KOPT-K1 (cell line): ENCODE results near the gene SEMA3G.

ENCODE experiments used
- H3K27ac ChIP-seq: fragments of 200-600 bp; sonication (generic); 2 replicates; pipeline ENCODE4 v1.5.1; 2016; ENCODE audit warnings: antibody characterized with exemption, mild to moderate bottlenecking, low read depth, low read length; ENCODE audit not compliant: poor library complexity, severe bottlenecking
- H3K36me3 ChIP-seq: fragments of 200-600 bp; sonication (generic); 2 replicates; pipeline ENCODE4 v1.5.1; 2017; ENCODE audit warnings: antibody characterized with exemption, mild to moderate bottlenecking, low read length, moderate library complexity; ENCODE audit not compliant: insufficient read depth
- H3K9me3 ChIP-seq: fragments of 200-600 bp; sonication (generic); 2 replicates; pipeline ENCODE4 v1.5.1; 2017; ENCODE audit warnings: antibody characterized with exemption, low read length, mild to moderate bottlenecking; ENCODE audit not compliant: insufficient read depth, poor library complexity, severe bottlenecking

SEMA3G gene

DNA sequence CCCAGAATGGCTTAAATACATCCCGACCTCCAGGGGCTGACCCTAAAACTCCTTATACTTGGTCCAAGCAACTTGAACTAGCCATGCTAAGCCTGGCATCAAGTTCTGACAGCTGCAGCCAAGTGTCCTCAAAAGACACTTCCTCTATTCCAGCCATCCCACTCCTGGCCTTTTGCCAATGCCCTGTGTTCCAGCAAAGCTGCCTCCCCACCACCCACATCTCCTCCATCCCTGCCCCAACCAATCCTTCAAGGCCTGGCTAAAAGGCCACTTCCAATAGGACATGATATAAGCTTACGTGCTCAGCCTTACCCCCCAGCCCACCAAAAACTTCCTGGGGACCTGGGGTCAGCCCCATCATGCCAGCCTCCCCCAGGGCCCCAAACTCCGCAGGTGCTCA lies 40.9 kb downstream of the SEMA3G start:
- H3K36me3 ChIP-seq, result peaks cover 99% of the 10 kb centered on the region
- H3K9me3 ChIP-seq, result no peaks in the 10 kb centered on the region
- H3K27ac ChIP-seq, result no peak overlapping the region

DNA sequence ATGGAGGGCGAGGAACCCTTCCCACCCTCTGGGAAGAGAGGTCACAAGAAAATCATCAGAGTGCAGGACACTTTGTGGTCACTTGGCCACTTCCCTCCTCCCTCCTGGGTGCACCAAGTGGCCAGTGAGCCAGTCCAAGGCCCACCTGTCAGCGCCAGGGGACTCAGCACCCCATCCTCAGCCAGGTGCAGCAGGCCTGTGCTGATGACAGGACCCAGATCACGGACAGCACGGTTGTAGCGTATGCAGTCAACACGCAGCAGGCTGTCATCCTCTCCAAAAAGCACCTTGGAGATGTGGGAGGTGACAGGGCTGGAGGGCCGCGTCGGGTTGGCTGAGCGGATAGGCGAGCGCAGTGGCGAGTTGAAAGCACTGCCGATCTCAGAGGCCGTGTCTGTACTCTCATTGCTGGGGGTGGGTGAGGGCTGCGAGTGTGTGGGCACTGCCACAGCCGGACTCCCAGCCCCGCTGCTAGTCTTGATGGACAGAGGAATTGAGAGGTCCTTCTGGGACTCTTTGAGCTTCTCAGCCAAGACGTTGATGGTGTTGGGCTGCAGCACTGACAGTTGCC lies 41.5 kb downstream of the SEMA3G start:
- Histone ChIP-seq H3K36me3 (peaks cover 99% of the 10 kb centered on the region), H3K9me3 (no peaks in the 10 kb centered on the region), H3K27ac (no peak overlapping the region)

DNA sequence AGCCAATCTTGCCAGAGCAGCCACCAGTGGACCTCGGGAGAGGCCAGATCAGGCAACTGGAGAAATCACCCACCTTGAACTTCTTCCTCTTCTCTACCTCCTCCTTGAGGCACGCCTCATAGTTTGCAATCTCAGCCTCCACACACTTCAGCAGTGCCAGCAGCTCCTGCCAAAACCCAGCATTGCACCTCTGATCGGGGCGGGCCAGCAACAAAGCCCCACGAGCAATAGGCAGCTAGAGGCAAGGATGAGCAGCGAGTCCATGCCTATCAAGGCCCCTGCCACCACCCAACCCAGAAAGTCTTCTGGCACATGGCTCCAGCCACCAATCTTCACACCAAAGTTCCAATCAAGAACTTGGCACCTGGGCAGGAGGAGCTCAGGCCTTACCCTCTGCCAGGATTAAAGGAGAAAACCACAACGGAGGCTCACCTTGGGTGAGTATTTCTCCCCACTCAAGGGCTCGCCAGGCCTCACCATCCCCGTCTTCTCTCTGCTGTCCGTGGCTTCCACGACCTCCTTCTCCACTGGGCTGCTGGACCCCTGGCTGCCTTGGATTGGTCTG lies 42.1 kb downstream of the SEMA3G start:
- H3K9me3 ChIP-seq, result no peaks in the 10 kb centered on the region
- no peak overlapping the region for H3K27ac ChIP-seq
- peaks cover 93% of the 10 kb centered on the region for H3K36me3 ChIP-seq

DNA sequence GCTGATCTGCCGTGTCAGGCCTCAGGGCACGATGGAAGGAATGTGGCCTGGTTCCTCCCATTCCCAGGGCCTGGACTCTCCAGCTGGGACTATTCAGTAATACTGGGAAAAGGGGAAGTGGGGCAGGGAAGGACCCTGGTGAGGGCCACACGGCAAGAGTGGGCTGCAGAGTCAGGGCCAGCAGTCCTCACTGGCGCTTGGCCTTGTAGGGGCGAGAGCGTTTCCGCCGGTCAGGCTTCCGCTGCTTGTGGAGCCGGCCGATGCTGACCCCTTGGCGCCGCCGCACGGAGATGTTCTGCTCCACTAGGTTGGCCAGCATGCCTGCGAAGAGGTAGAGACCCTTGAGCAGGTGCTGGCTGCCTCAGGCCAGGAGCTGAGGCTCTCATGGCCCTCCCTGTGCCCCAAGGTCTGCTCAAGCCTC lies 42.8 kb downstream of the SEMA3G start:
- peaks cover 87% of the 10 kb centered on the region for H3K36me3 ChIP-seq
- H3K27ac ChIP-seq, result no peak overlapping the region
- no peaks in the 10 kb centered on the region for H3K9me3 ChIP-seq

DNA sequence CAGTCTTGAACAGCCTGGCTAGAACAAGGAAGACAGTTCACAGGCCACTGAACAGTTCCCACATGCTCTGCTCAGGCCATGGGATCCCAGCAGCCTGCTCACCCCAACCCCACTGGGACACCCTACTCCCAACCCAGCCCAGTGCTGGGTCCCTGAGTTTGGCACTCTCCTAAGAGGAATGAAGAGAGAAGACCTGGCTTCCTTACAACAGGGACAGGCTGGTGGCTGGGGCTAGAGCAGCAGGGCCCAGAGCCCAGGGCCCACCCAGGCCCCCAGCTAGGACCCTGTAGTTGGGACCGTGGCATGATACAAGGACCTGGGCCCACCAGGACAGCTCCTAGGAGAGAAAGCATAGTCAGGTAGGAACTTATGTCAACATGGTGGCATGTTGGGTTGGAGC lies 43.4 kb downstream of the SEMA3G start:
- Histone ChIP-seq H3K27ac (no peak overlapping the region), H3K36me3 (peaks cover 81% of the 10 kb centered on the region), H3K9me3 (no peaks in the 10 kb centered on the region)

DNA sequence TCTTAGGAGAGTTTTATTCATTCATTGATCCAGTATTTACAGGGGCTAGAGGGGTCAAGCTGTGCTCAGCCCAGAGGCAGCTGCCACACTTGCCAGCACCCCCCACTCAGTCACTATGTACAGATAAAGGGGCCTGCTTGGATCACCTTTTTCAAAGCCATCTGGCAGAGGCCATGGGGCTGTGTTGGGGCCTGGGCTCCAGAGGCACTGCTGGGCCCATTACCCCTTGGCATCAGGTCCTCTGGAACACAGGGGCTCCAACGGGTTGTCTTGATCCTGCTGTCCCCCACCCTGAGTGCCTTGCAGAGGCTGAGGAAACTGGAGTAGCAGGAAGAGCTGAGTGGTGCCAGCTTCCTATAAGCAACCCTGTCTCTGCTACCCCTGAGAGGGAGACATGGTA lies 43.9 kb downstream of the SEMA3G start:
- Histone ChIP-seq H3K27ac (no peak overlapping the region), H3K9me3 (no peaks in the 10 kb centered on the region), H3K36me3 (peaks cover 76% of the 10 kb centered on the region)

DNA sequence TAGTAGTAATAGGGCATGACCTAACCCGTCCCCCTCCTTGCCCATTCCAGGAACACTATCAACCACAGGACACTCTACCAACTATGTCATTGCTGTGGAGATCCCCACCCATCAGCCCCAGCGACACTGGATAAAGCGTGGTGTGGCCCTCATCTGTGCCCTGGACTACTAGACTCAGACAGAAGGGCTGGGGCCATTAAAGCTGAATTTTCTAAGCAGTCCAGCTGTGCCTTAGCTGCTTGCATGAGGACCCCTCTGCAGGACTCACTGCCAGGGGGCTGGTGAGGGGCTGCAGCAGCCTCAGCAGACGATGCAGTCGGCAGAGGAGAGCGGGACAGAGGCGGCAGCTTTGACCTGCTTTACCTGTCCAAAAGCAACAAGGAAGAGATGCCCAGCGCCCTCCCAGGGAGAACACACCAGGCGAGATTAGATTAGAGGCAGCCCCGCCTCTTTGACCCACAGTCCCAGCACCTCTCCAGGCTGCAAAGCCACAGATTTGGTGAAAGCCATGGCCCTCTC lies 44.6 kb downstream of the SEMA3G start:
- no peaks in the 10 kb centered on the region for H3K9me3 ChIP-seq
- peaks cover 69% of the 10 kb centered on the region for H3K36me3 ChIP-seq
- H3K27ac ChIP-seq, result no peak overlapping the region

DNA sequence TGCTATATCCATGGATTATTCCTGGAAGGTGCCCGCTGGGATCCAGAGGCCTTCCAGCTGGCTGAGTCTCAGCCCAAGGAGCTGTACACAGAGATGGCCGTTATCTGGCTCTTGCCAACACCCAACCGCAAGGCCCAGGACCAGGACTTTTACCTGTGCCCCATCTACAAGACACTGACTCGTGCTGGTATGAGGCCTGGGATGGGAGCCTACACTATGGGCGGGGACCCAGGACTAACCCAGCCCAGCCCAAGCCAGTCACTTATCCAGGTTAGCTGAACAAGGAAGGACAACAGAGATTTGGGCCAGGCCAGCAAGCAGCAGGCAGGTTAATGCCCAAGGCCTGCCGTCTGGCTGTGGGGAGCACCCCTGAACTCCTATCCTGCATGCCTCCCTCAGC lies 45.3 kb downstream of the SEMA3G start:
- no peak overlapping the region for H3K27ac ChIP-seq
- H3K9me3 ChIP-seq, result no peaks in the 10 kb centered on the region
- H3K36me3 ChIP-seq, result peaks cover 62% of the 10 kb centered on the region

DNA sequence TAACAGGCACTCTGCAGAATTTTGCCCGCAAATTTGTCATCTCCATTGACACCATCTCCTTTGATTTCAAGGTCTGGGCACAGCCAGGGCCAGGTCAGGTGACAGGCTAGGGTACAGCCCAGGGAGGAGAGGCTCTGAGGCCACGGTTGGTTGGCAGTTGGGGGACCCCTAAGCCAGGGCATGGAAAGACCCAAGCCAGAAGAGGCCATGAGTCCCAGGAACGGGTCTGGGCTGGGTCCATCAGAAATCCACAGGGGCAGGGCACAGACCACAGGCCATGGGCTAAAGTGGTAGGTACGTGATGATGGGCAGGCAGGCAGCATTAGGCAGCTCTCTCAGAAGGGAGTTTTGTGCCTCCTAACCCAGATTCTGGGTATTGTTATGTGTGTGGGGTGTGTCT lies 45.8 kb downstream of the SEMA3G start:
- H3K27ac ChIP-seq, result no peak overlapping the region
- H3K36me3 ChIP-seq, result peaks cover 57% of the 10 kb centered on the region
- no peaks in the 10 kb centered on the region for H3K9me3 ChIP-seq

DNA sequence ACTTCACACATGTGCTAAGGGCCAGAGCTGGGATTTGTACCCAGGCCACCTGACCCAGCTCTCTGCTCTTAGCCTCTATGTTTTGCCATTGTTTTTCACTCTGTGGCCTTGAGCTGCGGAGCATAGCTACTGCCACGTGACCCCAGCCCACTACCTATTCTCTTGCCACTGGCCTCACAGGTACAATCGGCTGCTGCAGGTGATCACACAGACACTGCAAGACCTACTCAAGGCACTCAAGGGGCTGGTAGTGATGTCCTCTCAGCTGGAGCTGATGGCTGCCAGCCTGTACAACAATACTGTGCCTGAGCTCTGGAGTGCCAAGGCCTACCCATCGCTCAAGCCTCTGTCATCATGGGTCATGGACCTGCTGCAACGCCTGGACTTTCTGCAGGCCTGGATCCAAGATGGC lies 46.2 kb downstream of the SEMA3G start:
- no peaks in the 10 kb centered on the region for H3K9me3 ChIP-seq
- peaks cover 52% of the 10 kb centered on the region for H3K36me3 ChIP-seq
- H3K27ac ChIP-seq, result no peak overlapping the region

DNA sequence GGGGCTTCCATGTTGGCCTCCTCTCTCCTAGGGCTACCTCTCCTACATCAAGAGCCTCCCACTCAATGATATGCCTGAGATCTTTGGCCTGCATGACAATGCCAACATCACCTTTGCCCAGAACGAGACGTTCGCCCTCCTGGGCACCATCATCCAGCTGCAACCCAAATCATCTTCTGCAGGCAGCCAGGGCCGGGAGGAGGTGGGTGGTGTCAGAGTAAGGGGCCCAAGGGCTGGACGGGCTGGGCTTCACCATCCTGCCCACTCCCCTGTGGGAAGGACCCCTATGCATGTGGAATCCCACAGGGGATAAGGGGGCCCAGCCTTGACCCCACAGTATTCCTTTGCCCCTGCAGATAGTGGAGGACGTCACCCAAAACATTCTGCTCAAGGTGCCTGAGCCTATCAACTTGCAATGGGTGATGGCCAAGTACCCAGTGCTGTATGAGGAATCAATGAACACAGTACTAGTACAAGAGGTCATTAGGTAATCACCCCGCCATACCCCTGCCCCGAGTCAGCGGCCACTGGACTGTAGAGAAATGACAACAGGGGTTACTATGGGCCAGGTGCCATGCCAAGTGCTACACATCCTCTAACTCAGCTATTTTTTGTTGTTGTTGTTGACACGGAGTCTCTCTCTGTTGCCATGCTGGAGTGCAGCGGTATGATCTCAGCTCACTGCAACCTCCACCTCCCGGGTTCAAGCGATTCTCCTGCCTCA lies 47.1 kb downstream of the SEMA3G start:
- Histone ChIP-seq H3K27ac (no peak overlapping the region), H3K36me3 (peaks cover 46% of the 10 kb centered on the region)

DNA sequence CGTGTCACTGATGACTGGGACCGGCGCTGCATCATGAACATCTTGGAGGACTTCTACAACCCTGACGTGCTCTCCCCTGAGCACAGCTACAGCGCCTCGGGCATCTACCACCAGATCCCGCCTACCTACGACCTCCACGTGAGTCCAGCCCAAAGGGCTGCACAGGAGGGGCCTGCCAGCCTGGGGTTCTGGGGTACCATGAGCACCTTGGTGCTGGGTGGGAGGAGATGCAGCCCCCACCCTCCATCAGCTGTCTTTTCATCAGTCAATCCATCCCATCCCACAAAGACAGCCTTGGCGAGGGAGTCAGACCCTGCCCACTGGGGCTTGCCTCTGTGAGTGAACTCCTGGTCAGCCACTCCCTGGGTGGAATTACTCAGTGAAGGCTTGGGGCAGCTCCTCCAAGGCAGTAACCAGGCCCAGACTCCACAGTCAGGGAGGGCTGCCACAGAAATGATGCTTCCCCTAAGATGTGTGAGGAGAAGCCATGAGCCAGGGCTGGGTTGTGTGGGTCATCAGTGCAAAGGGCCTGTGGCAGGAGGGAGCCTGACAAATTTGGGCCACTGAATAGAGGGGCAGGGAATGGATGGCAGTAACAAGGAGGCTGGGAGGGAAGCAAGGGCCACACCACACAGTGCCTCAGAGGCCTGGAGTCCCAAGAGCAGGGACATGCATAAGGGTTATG lies 47.9 kb downstream of the SEMA3G start:
- H3K9me3 ChIP-seq, result no peaks in the 10 kb centered on the region
- no peak overlapping the region for H3K27ac ChIP-seq
- peaks cover 40% of the 10 kb centered on the region for H3K36me3 ChIP-seq

More for the DNA sequence above, 47.1 kb downstream of the SEMA3G start:
- H3K9me3 ChIP-seq, result no peaks in the 10 kb centered on the region

DNA sequence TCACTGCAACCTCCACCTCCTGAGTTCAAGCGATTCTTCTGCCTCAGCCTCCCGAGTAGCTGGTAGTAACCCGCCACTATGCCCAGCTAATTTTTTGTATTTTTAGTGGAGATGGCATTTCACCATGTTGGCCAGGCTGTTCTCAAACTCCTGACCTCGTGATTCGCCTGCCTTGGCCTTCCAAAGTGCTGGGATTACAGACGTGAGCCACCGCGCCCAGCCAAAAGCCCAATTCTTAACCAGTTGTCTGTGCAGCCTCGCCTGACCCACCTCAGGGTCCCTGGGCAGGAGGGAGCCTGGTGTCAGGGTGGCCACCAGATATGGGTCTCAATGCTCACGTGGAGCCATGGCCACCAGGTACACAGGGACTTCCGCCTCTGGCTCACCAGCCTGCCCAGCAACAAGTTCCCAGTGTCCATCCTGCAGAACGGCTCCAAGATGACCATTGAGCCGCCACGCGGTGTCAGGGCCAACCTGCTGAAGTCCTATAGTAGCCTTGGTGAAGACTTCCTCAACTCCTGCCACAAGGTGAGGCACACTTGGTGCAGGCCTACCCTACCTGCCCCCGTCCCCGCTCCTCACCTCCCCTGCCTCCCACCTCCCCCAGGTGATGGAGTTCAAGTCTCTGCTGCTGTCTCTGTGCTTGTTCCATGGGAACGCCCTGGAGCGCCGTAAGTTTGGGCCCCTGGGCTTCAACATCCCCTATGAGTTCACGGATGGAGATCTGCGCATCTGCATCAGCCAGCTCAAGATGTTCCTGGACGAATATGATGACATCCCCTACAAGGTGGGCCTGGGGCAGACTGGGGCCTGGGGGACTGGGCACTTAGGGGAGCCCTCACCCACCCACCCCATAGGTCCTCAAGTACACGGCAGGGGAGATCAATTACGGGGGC lies 48.6 kb downstream of the SEMA3G start:
- no peaks in the 10 kb centered on the region for H3K9me3 ChIP-seq
- H3K36me3 ChIP-seq, result peaks cover 32% of the 10 kb centered on the region
- no peak overlapping the region for H3K27ac ChIP-seq

DNA sequence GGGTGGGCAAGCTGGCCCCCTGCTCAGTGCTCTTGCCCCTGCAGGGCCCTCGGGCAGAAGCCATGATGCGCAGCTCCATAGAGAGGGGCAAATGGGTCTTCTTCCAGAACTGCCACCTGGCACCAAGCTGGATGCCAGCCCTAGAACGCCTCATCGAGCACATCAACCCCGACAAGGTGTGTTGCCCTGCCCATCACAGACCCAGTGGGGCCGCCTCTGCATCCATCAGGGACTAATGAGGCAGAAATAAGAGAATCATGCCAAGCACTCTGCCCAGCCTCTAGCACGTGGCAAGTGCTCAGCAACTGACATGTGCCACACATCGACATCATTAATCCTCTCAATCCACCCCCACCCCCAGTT lies 49.4 kb downstream of the SEMA3G start:
- no peaks in the 10 kb centered on the region for H3K9me3 ChIP-seq
- peaks cover 25% of the 10 kb centered on the region; the same call in 1 of the 2 replicates for H3K36me3 ChIP-seq
- no peak overlapping the region for H3K27ac ChIP-seq
